Activated effector memory CD4-positive, alpha-beta T cell treated with anti-CD3 and anti-CD28 coated beads, Interleukin-2, amount 50 U/mL, for 16 hours (primary cell): ENCODE data around the gene MST1R.
"Not testable (repeated sequence)": the region's sequence is repeated elsewhere in the genome, so short reads cannot be mapped to it uniquely, and the experiment has no call there.

ENCODE experiments used
- DNase-seq: peaks from one replicate; pipeline ENCODE4 v3.0.0-alpha.2; 2020

MST1R gene

GRCh38 chr3:49903451-49904424, at the start of gene MST1R:
Gene MST1R, minus strand, starts transcription at chr3:49903873. Its CDS starts 264 bp downstream, at chr3:49903609.
- peak; percentile 94 for DNase-seq

DNA sequence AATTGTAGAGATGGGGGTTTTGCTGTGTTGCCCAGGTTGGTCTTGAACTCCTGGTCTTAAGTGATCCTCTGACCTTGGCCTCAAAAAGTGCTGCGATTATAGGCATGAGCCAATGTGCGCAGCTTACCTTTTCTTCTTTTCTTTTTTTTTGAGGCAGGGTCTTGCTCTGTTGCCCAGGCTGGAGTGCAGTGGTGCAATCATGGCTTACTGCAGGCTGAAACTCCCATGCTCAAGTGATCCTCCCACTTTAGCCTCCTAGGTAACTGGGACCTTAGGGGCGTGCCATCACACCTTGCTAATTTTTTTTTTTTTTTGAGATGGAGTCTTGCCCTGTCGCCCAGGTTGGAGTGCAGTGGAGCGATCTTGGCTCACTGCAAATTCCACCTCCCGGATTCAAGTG, 49.3 kb upstream of the MST1R start:
- no peak for DNase-seq

GRCh38 chr3:49942651-49943050, 39.0 kb upstream of the MST1R start:
- no peak for DNase-seq

DNA sequence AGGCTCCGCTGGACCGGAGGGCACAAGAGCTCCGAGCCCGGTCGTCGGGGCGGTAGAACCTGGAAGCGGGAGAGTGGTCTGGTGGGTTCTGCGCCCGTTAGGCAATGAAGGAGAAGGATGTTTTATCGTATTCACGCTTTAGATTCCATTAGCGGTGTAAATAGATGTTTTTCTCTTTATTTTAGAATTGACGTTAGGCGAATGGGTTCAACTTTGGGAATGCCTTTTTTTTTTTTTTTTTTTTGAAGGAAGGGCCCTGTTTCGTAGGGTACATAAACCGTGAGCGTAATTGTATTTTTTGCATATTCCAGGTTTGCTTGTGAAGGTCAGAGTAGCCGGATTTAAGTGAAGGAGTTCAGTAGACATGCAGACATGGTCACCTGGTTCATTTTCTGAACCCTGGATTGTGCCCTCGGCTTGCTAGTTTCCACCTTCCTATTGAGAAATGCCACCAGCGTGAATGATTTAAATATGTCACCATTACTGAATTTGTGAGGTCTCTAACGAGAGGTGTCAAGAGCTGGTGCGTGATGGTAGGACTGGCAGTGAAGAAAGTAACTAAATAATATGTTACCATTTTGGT, 37.1 kb upstream of the MST1R start:
- peak; percentile 41 for DNase-seq

DNA sequence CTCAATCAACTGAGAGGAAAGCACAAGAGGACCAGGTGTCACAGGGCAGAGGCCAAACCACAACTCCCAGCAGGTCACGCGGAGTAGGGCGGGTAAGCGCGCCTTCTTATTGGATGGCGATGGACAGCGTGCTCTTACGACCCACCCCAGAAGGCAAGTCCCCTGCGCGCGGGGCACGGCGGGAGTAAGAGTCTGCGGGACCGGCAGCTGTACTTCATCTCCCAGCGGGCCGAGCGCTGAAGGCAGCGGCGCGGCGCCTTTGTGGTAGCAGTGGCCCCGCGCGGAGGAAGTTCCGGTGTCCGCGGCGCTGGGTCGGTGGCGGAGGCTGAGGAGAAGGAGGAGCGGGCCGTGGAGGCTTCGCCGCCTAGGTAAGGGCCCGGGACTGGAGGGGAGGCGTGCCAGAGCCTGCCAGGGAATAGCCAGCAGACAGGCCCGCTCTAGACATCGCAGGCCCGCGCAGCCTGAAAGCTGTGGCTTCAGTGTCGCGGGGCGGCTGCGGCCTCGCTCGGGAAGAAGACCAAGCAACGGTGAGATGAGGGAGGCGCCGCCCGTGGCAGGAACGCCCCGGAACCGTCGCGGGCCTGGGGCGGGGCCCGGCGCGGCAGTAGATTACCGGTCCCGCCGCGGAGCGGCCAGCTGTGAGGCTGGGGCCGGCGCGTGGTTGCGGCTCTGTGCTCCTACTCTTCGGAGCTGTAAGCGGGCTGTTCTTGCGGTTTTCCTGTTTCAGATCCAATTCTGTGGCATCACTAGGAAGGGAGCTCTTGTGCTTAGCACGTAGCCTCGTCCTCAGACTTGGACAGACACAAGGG, 36.4 kb upstream of the MST1R start, which contains the start of gene RBM6:
Gene RBM6, plus strand, starts transcription at position 293 of the 809 bp plus-strand sequence. CDS start 22,492 bp downstream, outside the sequence.
- peak; percentile 98 for DNase-seq

DNA sequence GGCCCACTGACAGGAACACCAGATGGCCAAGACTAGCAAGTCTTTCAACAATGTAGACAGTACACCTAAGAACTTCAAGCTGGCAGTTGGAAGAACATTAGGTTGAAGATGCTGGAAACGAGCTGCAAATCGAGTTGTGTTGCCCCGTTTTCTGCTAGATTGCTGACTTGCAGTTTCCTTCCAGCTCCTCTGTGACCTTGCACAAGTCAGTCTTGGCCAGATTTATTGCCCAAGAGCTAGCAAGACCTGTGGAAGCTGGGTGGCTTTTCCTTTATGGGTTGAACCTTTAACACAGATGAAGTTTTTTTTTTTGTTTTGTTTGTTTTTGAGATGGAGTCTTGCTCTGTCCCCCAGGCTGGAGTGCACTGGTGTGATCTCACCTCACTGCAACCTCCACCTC, 33.4 kb upstream of the MST1R start:
- DNase-seq: no peak

DNA sequence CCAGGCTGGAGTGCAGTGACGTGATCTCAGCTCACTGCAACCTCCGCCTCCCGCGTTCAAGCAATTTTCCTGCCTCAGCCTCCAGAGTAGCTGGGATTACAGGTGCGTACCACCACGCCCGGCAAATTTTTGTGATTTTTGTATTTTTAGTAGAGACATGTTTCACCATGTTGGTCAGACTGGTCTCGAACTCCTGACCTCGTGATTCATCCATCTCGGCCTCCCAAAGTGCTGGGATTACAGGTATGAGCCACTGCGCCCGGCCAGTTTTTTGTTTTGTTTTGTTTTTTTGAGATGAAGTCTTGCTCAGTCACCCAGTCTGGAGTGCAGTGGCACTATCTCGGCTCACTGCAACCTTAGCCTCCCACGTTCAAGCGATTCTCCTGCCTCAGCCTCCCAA, 28.6 kb upstream of the MST1R start:
- not testable (repeated sequence) for DNase-seq

DNA sequence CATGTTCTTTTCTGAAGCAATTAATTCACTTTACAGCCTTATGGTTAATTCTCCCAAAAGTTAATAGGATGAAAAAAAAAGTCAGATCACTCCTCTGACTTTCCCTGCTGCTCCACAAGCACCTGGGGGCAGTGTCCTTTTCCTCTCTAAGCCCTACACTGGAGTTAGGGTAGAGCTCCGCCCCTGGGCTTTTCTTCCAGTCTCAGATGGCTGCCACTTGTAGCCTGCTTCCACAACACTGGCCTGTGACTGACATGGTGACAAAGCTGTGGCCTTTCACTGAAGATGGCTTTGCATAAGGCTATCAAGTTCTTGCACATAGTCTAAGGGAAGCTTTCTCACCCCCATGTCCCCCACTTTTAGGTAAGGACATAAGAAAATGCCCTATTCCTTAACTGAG, 27.2 kb upstream of the MST1R start:
- DNase-seq: no peak

- DNase-seq: no peak
These were observed 26.6 kb upstream of the MST1R start for GRCh38 chr3:49930168-49930690.

GRCh38 chr3:49929291-49930167, 25.9 kb upstream of the MST1R start, which contains the start of gene MON1A:
Gene MON1A, minus strand, starts transcription at chr3:49929811. Its CDS starts 16,465 bp downstream, at chr3:49913346.
- DNase-seq: peak; percentile 96

- DNase-seq: no peak
These were observed 24.9 kb upstream of the MST1R start for GRCh38 chr3:49928481-49929017.

- DNase-seq: no peak
These were observed 24.1 kb upstream of the MST1R start for GRCh38 chr3:49927798-49928197.

DNA sequence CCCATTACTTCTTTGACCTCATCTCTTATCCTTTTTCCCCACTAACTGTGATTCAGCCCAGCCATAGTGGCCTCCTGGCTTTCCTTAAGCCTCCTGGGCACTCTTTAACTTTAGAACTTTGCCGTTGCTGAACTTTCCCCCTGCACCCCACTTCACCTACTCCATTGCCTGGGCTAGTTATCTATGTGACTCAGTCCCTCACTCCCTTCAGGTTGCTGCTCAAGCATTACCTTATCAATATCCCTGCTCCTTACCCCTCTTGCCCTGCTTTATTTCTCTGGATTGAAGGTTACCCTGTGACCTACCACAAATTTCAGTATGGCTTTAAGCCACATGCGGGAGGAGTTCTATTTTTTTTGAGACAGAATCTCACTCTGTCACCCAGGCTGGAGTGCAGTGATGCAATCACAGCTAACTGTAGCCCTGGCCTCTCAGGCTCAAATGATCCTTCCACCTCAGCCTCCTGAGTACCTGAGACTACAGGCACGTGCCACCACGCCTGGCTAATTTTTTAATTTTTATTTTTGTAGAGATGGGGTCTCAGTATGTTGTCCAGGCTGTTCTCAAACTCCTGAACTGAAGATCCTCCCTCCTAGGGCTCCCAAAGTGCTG, 22.6 kb upstream of the MST1R start:
- no peak for DNase-seq

DNA sequence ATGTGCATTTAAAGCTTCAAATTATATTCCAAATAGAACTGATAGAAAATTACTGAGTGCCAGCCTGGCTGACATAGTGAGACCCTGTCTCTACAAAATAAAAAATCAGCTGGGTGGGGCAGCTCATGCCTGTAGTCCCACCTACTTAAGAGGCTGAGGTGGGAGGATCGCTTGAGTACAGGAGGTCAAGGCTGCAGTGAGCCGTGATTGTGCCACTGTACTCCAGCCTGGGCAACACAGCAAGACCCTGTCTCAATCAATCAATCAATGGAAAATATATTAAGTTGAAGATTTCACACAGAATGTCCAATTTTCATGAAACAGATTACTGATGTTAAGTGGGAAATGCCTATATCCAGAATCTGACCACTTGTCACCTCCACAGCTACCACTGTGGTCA, 21.8 kb upstream of the MST1R start:
- DNase-seq: no peak

- no peak for DNase-seq
These were observed 21.0 kb upstream of the MST1R start for GRCh38 chr3:49924683-49925082.

GRCh38 chr3:49917806-49918590, 14.3 kb upstream of the MST1R start:
- DNase-seq: not testable (repeated sequence)

- no peak for DNase-seq
These were observed 13.0 kb upstream of the MST1R start for GRCh38 chr3:49916686-49917085.

DNA sequence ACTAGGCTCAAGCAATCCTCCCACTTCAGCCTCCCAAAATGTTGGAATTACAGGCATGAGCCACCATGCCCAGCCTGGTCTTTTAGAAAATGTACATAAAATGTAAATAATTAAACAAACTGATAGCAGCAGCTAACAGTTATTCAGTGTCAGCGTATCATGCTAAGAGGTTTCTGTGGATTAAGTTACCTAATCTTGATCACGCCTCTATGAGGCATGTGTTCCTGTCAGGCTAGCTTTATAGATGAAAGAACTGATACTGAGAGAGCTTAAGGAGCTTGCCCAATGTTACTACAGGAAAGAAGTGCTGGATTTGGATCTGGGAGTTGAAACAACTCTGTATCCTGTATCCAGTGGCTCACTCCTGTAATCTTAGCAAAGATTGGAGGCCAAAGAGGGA, 11.2 kb upstream of the MST1R start:
- DNase-seq: no peak

DNA sequence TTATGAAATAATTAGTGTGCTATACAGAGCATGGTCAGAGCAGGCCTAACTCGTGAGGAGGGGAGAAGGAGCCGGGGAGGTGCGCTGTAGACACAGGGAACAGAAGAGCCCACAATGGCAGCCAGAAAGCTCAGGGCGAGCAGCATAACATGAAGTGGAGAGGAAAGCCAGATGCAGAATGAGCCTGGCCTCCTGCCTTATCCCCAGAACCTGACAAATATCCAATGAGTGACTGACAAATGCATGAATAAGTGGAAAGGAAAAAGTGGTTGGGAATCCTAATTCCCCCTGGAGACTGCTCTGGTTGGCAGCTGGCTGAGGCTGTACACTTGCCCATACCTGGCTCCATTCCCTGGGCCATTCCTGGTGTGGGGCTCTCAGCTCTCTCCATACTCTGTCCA, 9.2 kb upstream of the MST1R start:
- no peak for DNase-seq

DNA sequence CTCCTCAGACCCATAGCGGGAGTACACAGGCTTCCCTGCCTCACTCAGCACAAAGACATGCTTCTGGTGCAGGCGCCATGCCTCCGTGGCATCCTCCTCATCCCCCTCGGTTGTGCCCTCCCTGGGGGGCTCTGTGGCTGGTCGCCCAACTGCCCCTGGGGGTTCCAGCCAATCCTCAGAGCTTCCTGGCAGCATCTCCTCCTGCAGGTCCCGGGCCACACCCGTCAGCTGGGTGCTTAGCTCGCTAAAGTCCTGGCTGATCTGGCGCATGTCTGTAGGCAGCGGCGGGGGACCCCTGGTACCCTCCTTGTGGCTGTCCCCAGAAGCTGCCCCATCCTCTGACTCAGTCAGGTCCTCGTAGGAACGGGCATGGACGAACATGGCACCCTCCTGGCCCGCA, 7.9 kb upstream of the MST1R start:
- no peak for DNase-seq
